ENCODE data around the gene MSANTD1.

Gene MSANTD1

DNA sequence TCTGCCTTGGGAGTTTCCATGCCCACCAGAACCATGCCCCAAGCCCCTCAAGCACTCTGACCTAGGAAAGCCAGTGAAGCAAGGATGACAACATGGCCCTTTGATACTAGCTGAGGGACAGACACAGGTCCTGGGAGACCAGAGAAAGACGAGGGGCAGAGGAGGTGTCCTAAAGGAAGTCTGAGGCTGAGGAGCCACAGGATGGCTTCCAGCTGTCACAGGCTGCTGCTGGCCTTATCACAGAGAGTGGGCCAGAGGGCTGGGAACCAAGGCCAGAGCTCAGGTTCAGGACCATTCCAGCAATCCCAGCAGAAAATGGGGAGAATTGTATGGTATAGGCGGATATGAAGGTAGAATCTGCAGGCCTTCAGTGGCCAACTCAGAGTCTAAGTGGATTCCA is 31.7 kb upstream of the MSANTD1 start:
- DNase-seq (ENCODE audit: low read depth in 3 of 3): no peak

DNA sequence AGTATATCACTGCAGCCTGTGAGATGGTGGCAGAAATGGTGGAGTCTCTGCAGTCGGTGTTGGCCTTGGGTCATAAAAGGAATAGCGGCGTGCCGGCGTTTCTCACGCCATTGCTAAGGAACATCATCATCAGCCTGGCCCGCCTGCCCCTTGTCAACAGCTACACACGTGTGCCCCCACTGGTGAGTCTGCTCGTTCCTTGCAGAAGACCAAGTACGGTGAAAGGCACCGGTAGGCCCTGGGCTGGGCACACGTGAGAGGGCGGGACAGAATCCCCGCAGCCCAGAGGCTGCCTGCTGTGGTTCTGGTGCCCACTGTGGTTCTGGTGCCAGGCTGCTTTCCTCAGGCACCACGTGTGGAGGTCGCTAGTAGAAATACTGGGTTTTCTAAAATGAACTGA is 31.2 kb upstream of the MSANTD1 start:
- DNase-seq (ENCODE audit: low read depth in 3 of 3): no peak

DNA sequence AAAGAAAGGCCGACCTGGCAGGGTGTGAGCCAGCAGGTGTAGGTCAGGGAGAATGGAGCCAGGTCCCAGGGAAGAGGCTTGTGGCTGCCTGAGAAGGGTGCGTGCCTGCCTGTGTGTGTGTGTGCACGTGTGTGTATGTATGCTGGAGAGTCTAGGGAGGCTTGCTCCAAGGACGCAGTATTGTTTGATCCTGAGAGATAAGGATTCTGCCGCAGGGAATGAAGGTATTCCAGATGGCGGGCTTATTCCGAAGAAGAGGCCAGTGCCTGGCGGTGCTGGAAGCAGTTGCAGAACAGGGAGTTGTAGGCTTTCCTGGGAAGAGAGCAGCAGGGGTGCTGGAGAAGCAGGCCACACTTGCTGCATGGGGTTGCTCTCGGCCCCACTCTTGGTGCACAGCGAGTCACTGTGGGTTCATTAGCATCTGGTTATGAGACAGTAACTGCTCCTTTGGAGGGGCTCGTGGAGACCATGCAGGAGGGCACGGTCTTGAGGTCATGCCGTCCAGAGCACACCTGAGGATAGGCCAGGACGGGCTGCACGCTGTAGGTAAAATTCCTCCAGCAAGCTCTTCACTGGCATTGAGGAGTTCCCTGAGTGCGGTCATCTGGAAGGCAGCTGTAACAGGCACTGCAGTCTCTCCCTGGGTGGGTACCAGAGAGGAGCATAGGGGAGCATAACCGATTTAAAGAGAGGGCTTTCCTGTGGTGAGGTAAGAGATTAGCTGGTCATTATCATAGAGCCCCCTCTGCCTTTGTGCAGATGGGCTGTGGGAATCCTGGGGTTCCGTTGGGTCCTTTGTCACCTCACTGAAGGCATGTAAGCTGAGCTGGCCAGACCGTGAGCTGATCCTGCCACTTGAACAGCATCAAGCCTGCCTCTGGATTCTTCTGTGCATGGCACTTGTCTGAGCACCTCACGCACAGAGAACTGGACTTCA is 29.9 kb upstream of the MSANTD1 start:
- DNase-seq (ENCODE audit: low read depth in 3 of 3): no peak

DNA sequence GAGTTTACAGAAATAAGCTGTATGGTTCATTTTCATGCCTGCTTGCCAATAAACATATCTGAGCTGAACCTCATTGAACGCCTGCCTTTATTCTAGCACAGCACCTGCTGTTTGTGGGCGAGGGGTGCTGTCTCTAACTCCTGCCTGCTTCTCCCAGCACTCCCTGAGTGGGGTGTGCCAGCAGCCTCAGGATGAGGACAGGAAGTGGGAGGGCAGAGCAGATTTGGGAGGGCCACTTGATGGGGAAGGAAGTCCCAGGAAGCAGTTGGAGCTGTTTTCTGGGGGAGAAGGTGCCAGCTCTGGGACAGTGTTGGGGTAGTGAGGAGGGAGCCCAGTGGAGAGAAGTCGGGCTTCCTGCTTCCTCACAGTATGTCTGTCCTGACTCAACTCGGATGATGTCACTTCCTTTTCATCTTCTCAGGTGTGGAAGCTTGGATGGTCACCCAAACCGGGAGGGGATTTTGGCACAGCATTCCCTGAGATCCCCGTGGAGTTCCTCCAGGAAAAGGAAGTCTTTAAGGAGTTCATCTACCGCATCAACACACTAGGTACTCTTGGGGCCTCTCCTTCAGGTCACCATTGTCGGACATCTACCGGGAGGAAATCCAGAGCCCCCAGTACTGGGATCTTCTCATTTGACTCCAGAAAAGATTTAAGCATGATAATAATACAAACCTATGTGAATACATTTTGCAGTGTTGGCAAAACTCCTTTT is 29.0 kb upstream of the MSANTD1 start:
- no peak for DNase-seq (ENCODE audit: low read depth in 3 of 3)

DNA sequence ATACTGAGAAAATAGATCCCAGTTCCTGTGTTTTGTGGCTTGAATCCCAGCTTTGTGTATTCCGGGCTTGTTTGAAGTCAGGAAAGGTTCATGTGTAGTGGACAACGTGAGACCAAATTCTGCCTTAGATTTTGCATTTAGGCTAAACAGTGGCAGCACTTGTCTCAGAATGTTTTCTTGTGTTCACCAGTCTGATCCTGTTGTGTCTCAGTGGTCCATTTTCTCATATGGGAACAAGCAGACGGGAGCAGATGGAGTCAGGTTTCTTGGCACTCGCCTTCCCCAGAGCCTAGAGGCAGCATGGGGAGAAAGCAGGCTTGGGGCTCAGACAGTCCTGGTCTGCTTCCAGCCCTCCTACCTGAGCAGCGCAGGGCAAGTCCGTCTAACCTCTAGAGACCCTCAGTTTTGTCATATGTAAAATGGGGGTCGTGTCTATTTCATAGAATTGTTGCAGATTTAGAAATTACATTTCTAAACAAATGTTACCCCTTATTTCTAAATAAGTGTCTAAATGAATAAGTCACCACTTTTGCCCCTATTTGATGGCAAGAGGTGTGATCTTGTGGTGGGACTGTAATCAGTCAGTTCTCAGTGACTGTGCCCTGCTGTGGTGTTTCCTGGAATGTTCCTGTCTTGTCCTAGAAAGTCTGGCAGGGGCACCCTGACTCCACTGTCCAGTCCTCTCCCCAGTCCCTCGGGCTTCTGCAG is 28.3 kb upstream of the MSANTD1 start:
- DNase-seq (ENCODE audit: low read depth in 3 of 3): no peak

DNA sequence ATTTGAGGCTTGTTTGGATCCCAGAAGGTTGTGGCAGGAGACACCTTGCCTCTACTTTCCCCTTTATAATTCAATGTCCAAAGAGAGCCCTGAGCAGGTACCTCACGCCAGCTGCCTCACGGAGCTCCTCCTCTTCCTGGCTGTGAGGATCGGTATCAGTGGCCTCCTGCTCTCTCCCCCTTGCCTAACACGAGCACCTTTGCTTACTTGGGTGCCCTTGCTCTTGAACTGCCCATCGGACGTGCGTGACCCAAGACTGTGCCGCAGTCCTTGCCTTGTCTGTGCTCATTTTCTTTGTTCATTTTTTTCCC is 27.8 kb upstream of the MSANTD1 start:
- DNase-seq (ENCODE audit: low read depth in 3 of 3): no peak

DNA sequence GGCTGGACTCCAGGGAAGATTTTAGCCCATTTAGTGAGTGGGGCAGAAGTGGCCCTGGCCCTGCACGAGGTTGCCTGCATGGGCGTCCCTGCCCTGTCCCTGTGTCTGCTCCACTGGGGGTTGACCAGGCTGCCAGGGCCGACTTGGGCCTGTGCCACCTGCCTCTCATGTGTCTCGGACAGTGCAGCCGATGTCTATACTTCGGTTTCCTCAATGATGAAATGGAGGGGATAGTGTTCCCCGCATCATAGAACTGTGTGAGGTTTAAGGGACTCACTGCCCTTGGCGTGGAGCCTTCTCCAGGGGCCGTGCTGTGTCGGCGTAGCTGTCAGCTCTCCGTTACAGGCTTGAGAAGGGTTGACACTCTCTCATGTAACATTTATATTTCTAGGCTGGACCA is 27.0 kb upstream of the MSANTD1 start:
- no peak for DNase-seq (ENCODE audit: low read depth in 3 of 3)

DNA sequence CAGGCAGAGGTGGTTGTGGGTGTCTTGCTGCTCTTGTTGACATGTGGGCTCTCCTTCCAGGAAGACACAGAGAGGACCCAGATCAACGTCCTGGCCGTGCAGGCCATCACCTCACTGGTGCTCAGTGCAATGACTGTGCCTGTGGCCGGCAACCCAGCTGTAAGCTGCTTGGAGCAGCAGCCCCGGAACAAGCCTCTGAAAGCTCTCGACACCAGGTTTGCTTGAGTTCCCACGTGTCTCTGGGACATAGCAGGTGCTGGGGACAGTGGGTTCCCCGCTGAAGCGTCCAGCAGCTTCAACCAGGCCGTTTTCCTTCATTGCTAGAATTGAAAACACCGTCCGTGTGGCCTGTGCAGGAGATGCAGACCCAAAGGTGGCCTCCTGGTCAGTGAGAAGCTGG is 25.6 kb upstream of the MSANTD1 start:
- DNase-seq (ENCODE audit: low read depth in 3 of 3): no peak

DNA sequence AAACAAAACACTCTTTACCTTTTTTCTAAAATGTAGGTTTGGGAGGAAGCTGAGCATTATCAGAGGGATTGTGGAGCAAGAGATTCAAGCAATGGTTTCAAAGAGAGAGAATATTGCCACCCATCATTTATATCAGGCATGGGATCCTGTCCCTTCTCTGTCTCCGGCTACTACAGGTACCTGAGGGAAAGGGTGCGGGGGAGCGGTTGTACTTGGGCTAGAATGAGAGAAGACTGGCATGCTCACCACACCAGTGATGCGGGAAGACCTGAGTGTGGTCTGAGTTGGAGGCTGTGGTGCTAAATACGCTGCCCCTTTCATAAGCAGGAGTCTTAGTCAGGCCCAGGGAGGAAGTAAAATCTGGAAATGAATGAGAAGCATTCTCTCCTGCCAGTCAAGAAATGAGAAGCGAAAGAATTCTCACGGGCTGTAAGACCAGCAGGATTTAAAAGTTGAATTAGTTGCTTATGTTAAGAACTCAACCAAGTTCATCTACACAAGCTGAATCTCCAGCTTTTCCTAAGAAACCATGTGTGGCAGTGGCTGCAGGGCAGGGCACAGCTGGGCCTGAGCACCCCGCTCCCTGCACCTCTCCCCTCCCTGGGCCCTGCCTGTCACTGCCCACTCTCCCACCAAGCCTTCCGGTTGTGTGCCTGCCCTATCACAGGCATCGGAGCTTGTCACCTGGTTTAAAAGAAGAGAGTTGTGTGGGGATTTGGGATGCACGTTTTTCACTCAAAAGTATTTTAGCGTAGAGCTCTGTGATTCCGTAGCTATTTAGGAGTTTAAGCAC is 24.8 kb upstream of the MSANTD1 start:
- DNase-seq (ENCODE audit: low read depth in 3 of 3): no peak

DNA sequence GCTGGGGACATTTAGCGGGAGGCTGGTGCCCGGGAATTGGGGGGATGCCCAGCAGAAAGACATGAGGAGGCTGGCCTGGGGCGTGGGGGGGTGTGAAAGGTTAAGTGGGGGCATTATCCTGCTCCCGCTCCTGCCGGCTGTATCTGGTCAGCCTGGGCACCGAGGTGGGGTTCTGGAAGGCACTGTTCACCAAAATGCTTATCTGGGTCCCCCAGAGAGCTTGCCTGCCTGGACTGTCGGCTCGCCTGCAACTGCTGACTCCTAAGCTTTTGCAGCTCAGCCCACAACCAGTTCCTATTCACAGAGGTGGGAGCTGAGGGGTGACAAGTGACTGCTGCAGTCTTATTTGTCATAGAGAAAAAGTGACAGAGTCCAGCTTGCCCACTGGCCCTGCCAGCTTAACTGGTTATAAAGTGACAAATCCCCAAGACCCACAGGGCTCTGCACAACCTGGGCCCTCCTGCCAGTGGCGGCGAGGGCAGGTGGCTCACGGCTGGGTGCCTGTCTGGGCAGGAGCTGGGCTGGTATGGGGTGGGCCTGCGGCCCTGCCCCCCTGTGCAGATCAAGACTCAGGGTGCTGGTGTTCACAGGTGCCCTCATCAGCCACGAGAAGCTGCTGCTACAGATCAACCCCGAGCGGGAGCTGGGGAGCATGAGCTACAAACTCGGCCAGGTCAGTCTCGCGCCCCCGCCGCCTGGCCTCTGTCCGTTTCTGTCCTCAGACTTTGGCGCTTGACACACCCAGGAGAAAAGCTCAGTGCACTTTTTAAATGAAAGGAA is 23.7 kb upstream of the MSANTD1 start:
- no peak for DNase-seq (ENCODE audit: low read depth in 3 of 3)

DNA sequence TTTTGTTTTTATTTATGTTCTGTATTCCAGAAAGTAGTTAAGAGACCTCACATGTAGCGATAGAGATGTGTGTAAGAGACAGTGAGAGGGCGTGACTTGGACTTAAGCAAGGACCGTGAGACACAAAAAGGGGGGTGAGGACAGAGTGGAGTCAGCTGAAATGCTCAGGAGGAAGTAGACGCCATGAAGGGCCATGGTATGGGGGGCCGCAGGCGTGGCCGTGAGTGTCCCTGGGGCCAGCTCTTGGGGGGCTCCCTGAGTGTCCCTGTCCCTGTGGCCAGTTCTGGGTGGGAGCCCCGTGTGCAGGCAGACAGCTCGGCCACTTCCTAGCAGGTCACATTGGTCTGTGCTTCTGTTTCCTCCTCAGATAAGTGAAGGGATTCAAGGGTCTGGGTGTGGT is 23.0 kb upstream of the MSANTD1 start:
- no peak for DNase-seq (ENCODE audit: low read depth in 3 of 3)

DNA sequence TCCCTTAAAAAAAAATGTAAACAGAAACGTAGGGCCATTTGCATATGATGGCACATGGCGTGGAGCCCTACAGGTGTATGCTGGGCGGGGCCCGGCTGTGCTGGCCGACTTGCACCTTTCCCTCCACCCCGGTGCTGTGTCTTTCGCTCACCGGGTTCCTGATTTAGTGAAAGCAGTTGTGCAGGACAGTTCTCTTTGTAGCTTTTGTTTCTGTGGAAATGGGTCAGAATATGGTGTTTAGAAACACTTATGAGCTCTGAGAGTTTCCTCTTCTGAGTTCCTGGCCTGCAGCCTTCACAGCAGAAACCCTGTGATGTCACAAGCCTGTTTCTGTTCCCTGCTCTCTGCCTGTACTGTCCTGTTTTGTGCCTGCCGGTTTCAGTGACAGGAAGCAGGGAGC is 22.5 kb upstream of the MSANTD1 start:
- DNase-seq (ENCODE audit: low read depth in 3 of 3): no peak

DNA sequence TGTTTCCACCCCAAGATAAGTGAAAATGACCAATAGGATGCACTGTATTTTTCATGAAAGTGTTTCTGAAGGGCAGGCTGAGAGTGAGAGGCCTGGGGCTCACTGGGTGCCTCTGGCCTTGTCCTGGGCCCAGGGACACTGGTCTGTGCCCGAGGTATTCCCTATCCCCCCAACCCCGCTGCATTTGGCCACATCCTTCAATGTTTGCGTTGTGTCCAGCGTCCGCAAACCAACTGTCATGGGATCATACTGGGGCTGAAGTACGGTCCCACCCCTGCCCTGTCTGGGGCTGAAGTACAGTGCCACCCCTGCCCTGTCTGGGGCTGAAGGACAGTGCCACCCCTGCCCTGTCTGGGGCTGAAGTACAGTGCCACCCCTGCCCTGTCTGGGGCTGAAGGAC is 22.0 kb upstream of the MSANTD1 start:
- no peak for DNase-seq (ENCODE audit: low read depth in 3 of 3)

DNA sequence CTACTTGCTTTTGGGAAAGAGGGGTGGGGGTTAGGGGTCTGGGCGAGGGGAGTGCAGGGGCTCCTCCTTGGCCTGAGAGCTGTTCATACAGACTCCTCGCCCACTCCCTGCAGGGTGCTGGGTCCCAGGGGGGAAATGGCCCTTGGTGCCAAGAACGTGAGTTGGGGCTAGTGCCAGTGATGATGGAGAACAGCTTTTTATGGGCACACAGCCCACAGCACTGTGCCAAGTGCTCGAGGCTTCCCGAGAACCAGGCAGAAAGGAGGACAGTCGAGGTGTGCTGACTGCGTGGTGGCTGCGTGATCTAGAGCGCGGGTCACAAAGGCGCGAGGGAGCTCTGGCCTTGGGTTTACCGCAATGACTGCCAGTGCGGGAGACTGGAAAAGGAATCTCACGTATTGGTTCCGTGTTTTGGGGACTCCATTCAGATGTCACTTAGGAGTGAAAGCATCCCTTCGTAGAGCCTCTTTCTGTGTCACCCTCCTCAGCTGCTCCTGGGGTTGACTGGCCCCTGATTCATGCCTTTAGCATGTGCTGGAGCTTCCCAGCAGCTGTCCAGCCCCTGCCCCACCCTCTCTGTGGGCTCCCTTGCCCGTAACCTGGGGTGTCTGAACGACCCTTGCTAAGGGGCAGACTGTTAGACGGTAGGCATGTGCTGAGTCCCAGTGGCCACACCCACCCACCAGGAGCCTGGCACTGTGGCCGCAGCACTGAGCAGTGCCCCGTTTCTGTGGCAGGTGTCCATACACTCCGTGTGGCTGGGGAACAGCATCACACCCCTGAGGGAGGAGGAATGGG is 20.9 kb upstream of the MSANTD1 start:
- no peak for DNase-seq (ENCODE audit: low read depth in 3 of 3)

DNA sequence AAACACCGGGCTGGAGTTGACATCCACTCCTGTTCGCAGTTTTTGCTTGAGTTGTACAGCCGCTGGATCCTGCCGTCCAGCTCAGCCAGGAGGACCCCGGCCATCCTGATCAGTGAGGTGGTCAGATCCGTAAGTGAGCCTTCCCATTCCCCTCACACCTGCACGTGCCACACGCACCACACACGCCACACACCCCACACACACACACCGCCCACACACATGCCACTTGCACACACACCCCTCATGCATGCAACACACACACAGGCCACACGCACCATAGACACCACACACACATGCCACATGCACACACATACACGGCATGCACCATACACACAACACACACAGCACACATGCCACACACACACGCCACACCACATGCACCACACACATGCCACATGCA is 20.1 kb upstream of the MSANTD1 start:
- DNase-seq (ENCODE audit: low read depth in 3 of 3): no peak

DNA sequence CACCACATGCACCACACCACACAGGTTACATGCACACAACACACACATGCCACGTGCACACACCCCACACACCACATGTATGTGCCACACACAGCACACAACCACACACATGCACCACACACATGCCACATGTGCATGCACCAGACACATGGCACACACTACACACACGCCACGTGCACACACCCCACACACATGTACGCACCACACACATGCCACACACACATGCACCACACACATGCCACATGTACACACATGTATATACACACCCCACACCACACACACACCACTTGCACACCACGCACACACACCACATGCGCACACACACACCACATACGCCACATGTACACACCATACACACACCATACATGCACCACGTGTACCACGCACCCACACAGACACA is 19.6 kb upstream of the MSANTD1 start:
- DNase-seq (ENCODE audit: low read depth in 3 of 3): no peak

DNA sequence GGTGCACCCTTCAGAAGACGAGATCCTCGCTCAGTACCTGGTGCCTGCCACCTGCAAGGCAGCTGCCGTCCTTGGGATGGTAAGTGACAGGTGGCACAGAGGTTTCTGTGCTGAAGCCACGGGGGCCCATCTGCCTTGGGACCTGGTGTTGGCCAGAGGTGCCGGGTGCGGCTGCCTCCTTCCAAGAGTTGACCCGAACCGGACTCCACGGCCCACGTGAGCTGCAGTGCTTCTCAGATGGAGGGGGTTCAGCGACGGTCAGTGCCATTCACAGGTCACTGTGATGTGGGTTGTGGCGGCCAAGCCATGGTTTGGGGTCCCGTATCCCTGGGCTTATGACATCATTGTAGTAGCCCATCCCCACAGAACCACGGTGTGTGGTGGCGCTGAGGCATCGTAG is 19.0 kb upstream of the MSANTD1 start:
- DNase-seq (ENCODE audit: low read depth in 3 of 3): no peak

DNA sequence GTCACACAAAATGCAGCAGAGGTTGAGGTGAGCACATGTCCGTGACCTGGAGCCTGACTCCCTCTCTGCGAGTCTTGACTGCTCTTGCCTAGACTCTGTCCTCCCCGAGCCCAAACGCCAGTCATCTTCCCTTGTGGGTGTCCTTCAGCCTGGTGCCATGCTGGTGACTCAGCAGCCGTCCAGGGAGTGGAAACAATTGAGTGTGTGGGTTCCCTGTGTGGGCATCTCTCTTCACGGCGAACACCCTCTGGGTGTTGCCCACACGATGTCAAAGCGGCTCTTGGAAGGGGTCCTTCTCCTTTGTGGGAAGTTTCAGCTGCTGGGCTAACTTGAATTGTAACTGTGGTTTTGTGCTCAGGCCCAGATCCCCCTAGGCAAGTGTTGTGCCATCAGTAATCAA is 17.5 kb upstream of the MSANTD1 start:
- DNase-seq (ENCODE audit: low read depth in 3 of 3): no peak

DNA sequence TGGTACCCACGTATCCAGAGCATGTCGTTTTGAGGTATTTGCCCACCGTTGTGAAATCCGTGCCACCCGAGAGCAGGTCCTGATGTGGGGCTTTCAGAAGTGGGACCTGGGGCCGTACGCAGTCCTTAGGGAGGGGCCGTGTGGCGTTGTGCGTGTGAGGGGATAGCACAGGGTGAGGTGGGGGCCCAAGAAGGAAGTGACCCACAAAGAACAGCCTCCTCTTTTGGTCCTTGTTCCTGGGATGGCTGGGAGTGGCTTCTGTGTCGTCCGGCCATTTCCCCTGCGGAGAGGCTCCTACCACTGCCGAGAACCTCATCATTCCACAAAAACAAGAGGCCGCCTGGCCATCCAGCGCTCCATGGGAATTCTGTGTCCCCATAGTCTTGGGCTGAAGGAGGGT is 17.0 kb upstream of the MSANTD1 start:
- no peak for DNase-seq (ENCODE audit: low read depth in 3 of 3)

DNA sequence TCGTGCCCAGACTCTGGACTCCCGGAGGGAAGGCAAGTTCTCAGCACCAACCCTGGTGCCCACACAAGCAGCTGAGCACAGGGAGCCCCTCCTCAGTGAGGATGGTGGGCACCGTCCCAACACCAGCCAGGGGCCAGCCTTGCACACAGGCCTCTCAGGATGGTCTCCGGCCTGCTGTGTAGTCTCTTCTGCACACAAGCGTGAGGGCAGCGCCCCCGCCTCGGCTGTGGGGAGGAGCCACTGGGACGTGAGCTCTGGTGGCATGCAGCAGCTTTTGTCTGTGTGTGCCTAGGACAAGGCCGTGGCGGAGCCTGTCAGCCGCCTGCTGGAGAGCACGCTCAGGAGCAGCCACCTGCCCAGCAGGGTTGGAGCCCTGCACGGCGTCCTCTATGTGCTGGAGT is 16.1 kb upstream of the MSANTD1 start:
- no peak for DNase-seq (ENCODE audit: low read depth in 3 of 3)
